ENCODE data around the gene ALG2. TPM values are rescaled to one million over a fixed set of nuclear protein-coding genes. Genes with fewer than 3 reads are reported as not detected.

ALG2 gene
- polyA plus RNA-seq, 4 donors, result 12.4 to 45.5 (median 20.6) TPM

GRCh38 chr9:99178912-99179872 is 42.5 kb downstream of the ALG2 start:
- Histone ChIP-seq H3K9me3 (ENCODE audit: control insufficient read depth in 2 of 2, insufficient read depth in 1 of 2, low read depth in 1 of 2, low read length in 1 of 2) (no peaks in the 10 kb centered on the region), H3K4me3 (ENCODE audit: low read depth in 1 of 3, low read length in 3 of 3) (no peak overlapping the region), H3K36me3 (ENCODE audit: control insufficient read depth in 3 of 3, insufficient read depth in 2 of 3, low read depth in 1 of 3, low read length in 3 of 3) (no peaks in the 10 kb centered on the region), H3K27ac (ENCODE audit: low read depth in 1 of 3, low read length in 2 of 3) (no peak overlapping the region), H3K27me3 (ENCODE audit: control insufficient read depth in 3 of 3, insufficient read depth in 3 of 3, low read length in 3 of 3) (no peaks in the 10 kb centered on the region), H3K4me1 (ENCODE audit: control insufficient read depth in 3 of 3, insufficient read depth in 2 of 3, low read depth in 1 of 3, low read length in 2 of 3) (peaks cover 0 to 31% (median 0%) of the 10 kb centered on the region in 3 donors)
- 93 to 94% (median 93%) methylated on average over 17 of the region's 17 CpGs for WGBS, 3 donors
- FAIRE-seq (no peak), DNase-seq (no peak)

- FAIRE-seq (no peak), DNase-seq (no peak)
- Histone ChIP-seq H3K27me3 (ENCODE audit: control insufficient read depth in 3 of 3, insufficient read depth in 3 of 3, low read length in 3 of 3) (no peaks in the 10 kb centered on the region), H3K27ac (ENCODE audit: low read depth in 1 of 3, low read length in 2 of 3) (no peak overlapping the region), H3K9me3 (ENCODE audit: control insufficient read depth in 2 of 2, insufficient read depth in 1 of 2, low read depth in 1 of 2, low read length in 1 of 2) (no peaks in the 10 kb centered on the region), H3K4me3 (ENCODE audit: low read depth in 1 of 3, low read length in 3 of 3) (no peak overlapping the region), H3K4me1 (ENCODE audit: control insufficient read depth in 3 of 3, insufficient read depth in 2 of 3, low read depth in 1 of 3, low read length in 2 of 3) (peaks cover 0 to 44% (median 0%) of the 10 kb centered on the region in 3 donors), H3K36me3 (ENCODE audit: control insufficient read depth in 3 of 3, insufficient read depth in 2 of 3, low read depth in 1 of 3, low read length in 3 of 3) (no peaks in the 10 kb centered on the region)
- 90 to 93% (median 90%) methylated on average over 8 of the region's 8 CpGs for WGBS, 3 donors
Measured at GRCh38 chr9:99177576-99178366, 44.0 kb downstream of the ALG2 start.

DNA sequence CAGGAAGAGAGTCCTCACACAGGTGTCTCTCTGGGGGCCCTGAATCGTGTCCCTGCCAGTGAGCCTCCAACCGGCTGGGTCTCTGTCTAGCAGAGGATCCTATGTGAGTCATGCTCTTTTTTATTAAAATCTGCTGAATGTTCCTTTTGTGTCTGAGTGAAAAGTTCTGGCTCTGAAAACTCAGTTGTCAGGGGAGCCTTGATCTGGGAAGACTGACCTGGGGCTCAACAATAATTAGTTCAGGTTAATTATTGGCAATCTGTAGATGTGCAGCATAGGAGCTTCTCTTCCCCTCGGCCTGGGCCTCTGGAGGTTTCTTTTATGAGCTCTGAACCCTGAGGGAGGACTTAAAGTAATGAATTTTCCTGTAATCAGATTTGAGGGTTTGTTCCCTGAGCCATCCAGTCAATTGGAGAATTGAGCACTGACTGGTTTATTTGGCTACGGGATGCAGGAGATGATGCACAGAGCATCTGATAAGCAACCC is 45.2 kb downstream of the ALG2 start:
- FAIRE-seq (no peak), DNase-seq (peak; percentile 10 to 82)
- WGBS, 3 donors, result 18 to 50% (median 42%) methylated on average over 4 of the region's 4 CpGs
- Histone ChIP-seq H3K27ac (ENCODE audit: low read depth in 1 of 3, low read length in 2 of 3) (peak overlapping the region in 1 of 3 donors; percentile 74), H3K4me3 (ENCODE audit: low read depth in 1 of 3, low read length in 3 of 3) (no peak overlapping the region), H3K9me3 (ENCODE audit: control insufficient read depth in 2 of 2, insufficient read depth in 1 of 2, low read depth in 1 of 2, low read length in 1 of 2) (no peaks in the 10 kb centered on the region), H3K4me1 (ENCODE audit: control insufficient read depth in 3 of 3, insufficient read depth in 2 of 3, low read depth in 1 of 3, low read length in 2 of 3) (peaks cover 0 to 56% (median 0%) of the 10 kb centered on the region in 3 donors), H3K27me3 (ENCODE audit: control insufficient read depth in 3 of 3, insufficient read depth in 3 of 3, low read length in 3 of 3) (no peaks in the 10 kb centered on the region), H3K36me3 (ENCODE audit: control insufficient read depth in 3 of 3, insufficient read depth in 2 of 3, low read depth in 1 of 3, low read length in 3 of 3) (no peaks in the 10 kb centered on the region)

DNA sequence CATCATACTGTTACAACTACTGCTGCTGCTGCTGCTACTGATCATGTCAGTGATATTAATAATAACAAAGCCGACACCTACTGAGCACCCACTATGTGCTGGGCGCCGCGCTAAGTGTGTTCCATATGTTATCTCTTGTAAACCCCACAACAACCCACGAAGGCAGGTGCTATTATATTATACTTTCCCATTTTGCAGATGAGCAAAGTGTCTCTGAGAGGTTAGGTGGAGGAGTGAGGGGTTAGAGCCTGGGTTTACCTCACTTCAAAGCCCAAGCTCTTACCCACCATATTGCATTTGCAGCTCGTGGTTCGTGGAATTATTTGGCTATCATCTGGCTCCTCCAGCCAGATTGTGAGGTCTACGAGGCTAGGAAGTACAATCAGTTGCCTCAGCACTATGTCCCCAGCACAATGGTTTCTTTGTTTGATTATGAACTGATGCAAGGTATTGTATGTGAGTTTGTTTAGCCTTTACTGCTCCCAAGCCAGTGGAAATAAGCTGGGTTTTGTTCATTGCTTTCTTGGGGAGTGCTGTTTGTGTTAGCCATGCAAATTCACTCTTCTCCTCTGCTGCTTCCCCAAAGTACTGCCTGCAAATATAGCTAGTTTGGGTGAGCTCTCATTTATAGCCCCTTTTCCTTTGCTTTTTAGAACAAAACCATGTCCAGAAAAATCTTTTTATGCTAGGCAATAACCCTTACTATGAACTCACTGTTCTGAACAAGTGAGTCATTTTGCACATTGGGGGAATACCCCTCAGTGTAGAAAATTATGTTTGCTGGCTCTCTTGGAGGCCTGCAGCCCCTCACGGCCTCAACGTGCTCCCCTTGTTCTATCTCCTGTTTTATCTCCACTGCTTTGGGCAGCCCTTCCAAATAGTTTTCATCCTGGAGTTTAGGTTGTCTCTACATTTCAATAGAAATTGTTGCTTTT is 47.9 kb downstream of the ALG2 start:
- Histone ChIP-seq H3K36me3 (ENCODE audit: control insufficient read depth in 3 of 3, insufficient read depth in 2 of 3, low read depth in 1 of 3, low read length in 3 of 3) (no peaks in the 10 kb centered on the region), H3K4me3 (ENCODE audit: low read depth in 1 of 3, low read length in 3 of 3) (no peak overlapping the region), H3K4me1 (ENCODE audit: control insufficient read depth in 3 of 3, insufficient read depth in 2 of 3, low read depth in 1 of 3, low read length in 2 of 3) (peaks cover 0 to 66% (median 0%) of the 10 kb centered on the region in 3 donors), H3K9me3 (ENCODE audit: control insufficient read depth in 2 of 2, insufficient read depth in 1 of 2, low read depth in 1 of 2, low read length in 1 of 2) (no peaks in the 10 kb centered on the region), H3K27me3 (ENCODE audit: control insufficient read depth in 3 of 3, insufficient read depth in 3 of 3, low read length in 3 of 3) (no peaks in the 10 kb centered on the region), H3K27ac (ENCODE audit: low read depth in 1 of 3, low read length in 2 of 3) (peak overlapping the region in 1 of 3 donors; percentile 21)
- DNase-seq, result peak; percentile 15 to 56
- FAIRE-seq, result no peak
- 40 to 63% (median 55%) methylated on average over 10 of the region's 10 CpGs for WGBS, 3 donors

DNA sequence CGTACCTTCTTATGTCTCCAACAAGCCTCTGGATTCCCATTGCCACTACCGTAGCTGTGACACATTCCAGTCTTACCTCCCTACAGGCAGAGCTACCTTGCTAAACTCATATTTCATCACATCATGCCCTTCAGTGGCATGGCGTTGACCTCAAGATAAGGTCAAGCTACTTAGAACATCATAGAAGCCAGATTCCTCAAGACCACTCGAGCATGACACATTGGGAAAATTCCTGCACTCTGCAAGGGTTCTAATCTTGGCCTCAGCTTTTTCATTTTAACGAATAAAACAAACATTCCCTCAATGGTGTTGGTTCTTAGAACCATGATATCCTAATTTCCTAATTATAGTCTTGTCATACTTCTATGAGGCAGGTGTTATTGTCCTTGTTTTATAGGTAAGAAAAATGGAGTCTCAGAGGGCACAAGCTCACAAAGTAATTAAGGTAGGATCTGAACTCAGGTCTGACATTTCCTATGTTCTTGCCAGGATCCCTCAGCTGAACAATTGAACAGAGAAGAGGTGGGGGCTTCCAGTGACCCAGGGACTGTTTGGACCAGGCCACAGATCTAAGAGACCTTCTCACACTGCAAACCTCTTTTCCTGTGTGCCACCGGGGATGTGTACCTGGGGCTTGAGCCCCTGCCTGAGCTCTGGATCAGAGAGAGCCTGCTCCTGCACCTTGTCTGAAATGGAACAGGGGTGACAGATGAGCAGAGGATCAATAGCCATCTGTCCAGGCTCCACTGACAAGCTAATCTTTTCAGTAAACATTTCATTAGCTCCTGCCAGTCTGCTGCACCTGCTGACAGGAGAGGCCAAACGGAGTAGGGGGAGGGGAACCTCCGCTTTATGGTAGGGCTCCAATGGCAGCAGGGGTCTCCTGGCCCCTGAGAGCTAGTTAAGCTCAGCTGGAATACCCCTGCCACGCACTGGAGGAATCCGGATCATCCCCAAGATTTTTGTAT is 49.3 kb downstream of the ALG2 start:
- DNase-seq (peak; percentile 10 to 26), FAIRE-seq (no peak)
- Histone ChIP-seq H3K4me1 (ENCODE audit: control insufficient read depth in 3 of 3, insufficient read depth in 2 of 3, low read depth in 1 of 3, low read length in 2 of 3) (peaks cover 0 to 62% (median 0%) of the 10 kb centered on the region in 3 donors), H3K4me3 (ENCODE audit: low read depth in 1 of 3, low read length in 3 of 3) (no peak overlapping the region), H3K36me3 (ENCODE audit: control insufficient read depth in 3 of 3, insufficient read depth in 2 of 3, low read depth in 1 of 3, low read length in 3 of 3) (no peaks in the 10 kb centered on the region), H3K27ac (ENCODE audit: low read depth in 1 of 3, low read length in 2 of 3) (peak overlapping the region in 1 of 3 donors; percentile 8), H3K9me3 (ENCODE audit: control insufficient read depth in 2 of 2, insufficient read depth in 1 of 2, low read depth in 1 of 2, low read length in 1 of 2) (no peaks in the 10 kb centered on the region), H3K27me3 (ENCODE audit: control insufficient read depth in 3 of 3, insufficient read depth in 3 of 3, low read length in 3 of 3) (no peaks in the 10 kb centered on the region)
- 52 to 74% (median 62%) methylated on average over 10 of the region's 10 CpGs for WGBS, 3 donors

DNA sequence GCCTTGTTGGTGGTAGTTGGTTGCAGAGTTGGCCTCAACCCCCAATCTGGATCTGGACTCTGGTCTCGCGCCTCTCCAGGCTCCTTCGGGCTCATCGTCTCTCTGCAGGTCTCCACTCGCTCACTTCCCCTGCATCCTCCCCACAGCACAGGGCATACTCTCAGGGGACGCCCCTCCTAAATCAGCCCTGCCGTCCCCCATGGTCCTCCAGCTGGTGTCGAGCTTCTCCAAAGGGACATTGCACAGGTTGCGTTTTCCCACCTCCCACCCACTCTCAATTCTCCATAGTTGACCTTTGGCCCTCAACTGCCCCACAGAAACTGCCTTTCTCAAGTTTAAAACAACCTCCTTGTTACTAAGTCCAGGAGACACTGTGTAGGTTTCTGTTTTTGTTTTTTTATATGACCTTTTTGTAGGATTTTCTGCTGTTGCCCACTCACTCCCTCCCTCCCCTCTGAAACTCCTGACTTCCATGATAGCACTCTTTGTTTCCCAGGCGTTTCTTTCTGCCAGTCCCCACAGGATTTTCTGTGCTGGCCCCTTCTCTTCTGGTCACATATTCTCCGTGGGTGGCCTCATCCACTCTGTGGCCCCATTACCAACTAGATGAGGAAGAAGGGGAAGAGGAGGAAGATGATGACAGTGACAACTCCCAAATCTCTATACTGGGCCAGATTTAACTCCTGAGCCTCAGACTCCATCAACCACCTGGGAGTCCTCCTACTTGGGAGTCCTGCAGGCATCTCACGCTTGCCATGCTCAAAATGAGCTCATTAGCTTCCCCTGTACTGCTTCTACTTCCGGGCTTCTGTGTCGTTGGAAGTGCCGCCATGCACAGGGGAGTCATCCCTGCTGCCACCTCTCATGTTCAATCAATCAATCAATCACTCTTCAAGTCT is 50.3 kb downstream of the ALG2 start:
- WGBS, 3 donors, result 82 to 84% (median 84%) methylated on average over 15 of the region's 15 CpGs
- no peak for DNase-seq
- Histone ChIP-seq H3K9me3 (ENCODE audit: control insufficient read depth in 2 of 2, insufficient read depth in 1 of 2, low read depth in 1 of 2, low read length in 1 of 2) (no peaks in the 10 kb centered on the region), H3K27me3 (ENCODE audit: control insufficient read depth in 3 of 3, insufficient read depth in 3 of 3, low read length in 3 of 3) (no peaks in the 10 kb centered on the region), H3K4me1 (ENCODE audit: control insufficient read depth in 3 of 3, insufficient read depth in 2 of 3, low read depth in 1 of 3, low read length in 2 of 3) (peaks cover 0 to 55% (median 0%) of the 10 kb centered on the region in 3 donors), H3K36me3 (ENCODE audit: control insufficient read depth in 3 of 3, insufficient read depth in 2 of 3, low read depth in 1 of 3, low read length in 3 of 3) (no peaks in the 10 kb centered on the region), H3K27ac (ENCODE audit: low read depth in 1 of 3, low read length in 2 of 3) (no peak overlapping the region), H3K4me3 (ENCODE audit: low read depth in 1 of 3, low read length in 3 of 3) (no peak overlapping the region)
- no peak for FAIRE-seq

Measured in small intestine (tissue), 7 donors.